ENCODE measurements around the gene POLR3C. TPM values are rescaled to one million over a fixed set of nuclear protein-coding genes. Genes with fewer than 3 reads are reported as not detected.

Gene POLR3C
- total RNA-seq, 1 experiment from 2014 or later, result 24.9 TPM

DNA sequence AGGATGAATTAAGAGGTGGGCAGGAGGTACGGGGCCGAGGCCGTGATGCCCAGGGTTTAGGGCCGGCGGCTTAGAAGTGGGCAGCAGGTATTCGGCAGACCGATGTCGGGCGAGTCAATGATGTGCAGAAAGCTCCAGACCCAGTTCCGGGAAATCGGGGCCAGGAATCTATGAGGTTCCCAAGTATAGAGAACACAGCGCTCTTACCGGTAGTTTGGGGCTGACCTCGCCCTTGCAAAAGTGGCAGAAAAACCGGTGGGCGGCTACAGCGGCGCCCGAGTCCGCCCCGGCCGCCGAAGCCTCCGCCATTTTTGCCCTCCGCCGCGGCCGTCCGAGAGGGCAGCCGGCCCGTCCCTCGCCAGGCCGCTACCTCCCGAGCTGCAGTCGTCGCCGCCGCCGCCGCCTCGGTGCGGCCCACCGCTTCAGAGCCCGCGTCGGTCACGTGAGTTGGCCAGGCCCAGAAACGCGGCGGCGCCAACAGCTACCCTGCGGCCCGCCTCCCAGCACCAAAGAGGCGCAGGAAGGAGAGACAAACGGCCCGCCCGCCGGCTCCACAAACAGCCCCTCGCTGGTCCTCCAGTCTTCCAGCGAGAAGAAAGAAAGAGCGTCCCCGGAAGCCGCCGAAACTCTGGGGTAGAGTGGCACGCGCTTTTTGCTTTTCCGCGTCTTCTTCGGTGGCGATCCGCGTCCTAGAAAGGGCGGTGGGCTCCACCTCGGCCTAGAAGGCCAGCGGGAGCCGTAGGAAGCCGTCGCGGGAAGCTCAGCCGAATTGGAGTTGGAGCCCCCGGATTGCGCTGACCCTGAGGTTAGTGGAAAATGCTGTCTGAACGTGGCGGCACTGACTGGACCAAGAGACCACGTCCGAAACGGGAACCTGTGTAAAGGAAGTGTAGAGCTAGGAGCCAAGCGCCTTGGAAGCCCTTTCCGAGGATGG is at the start of gene POLR3C, which contains the start of gene RNF115 (continued):
- TF ChIP-seq, protein P1, sequence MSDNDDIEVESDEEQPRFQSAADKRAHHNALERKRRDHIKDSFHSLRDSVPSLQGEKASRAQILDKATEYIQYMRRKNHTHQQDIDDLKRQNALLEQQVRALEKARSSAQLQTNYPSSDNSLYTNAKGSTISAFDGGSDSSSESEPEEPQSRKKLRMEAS (CRISPR knock-in tag; IDR thresholded peaks at IDR 0.05), result peak; percentile 86
- TF ChIP-seq GABPB1 (CRISPR knock-in tag; IDR thresholded peaks at IDR 0.05) (peak; percentile 70), TEAD1 (CRISPR knock-in tag; IDR thresholded peaks at IDR 0.05) (peak; percentile 60; the same call in 1 of the 2 replicates), ZNF416 (CRISPR knock-in tag; IDR thresholded peaks at IDR 0.05) (no peak), ETV6 (CRISPR knock-in tag; IDR thresholded peaks at IDR 0.05) (peak; percentile 79), NR1H2 (CRISPR knock-in tag; IDR thresholded peaks at IDR 0.05) (no peak), ZNF219 (CRISPR knock-in tag; IDR thresholded peaks at IDR 0.05; ENCODE audit: borderline replicate concordance) (no peak), TEAD4 (CRISPR knock-in tag; IDR thresholded peaks at IDR 0.05) (no peak), NFYB (CRISPR knock-in tag; conservative IDR thresholded peaks at IDR 0.05; ENCODE audit: low read depth) (no peak), ATF1 (CRISPR knock-in tag; IDR thresholded peaks at IDR 0.05) (0 out of 2 replicates have a peak, but pooled peaks have one; percentile 27), NFE2L1 (CRISPR knock-in tag; IDR thresholded peaks at IDR 0.05) (no peak), SP1 (CRISPR knock-in tag; conservative IDR thresholded peaks at IDR 0.05) (peak; percentile 64; the same call in 1 of the 2 replicates), CREB1 (CRISPR knock-in tag; IDR thresholded peaks at IDR 0.05) (no peak), JAZF1 (CRISPR knock-in tag; IDR thresholded peaks at IDR 0.05) (no peak), ZNF121 (CRISPR knock-in tag; IDR thresholded peaks at IDR 0.05) (peak; percentile 75)
- TF ChIP-seq, protein P2, sequence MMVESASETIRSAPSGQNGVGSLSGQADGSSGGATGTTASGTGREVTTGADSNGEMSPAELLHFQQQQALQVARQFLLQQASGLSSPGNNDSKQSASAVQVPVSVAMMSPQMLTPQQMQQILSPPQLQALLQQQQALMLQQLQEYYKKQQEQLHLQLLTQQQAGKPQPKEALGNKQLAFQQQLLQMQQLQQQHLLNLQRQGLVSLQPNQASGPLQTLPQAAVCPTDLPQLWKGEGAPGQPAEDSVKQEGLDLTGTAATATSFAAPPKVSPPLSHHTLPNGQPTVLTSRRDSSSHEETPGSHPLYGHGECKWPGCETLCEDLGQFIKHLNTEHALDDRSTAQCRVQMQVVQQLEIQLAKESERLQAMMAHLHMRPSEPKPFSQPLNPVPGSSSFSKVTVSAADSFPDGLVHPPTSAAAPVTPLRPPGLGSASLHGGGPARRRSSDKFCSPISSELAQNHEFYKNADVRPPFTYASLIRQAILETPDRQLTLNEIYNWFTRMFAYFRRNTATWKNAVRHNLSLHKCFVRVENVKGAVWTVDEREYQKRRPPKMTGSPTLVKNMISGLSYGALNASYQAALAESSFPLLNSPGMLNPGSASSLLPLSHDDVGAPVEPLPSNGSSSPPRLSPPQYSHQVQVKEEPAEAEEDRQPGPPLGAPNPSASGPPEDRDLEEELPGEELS (CRISPR knock-in tag; IDR thresholded peaks at IDR 0.05), result no peak; the same call in none of the 2 replicates
- TF ChIP-seq, protein P3, sequence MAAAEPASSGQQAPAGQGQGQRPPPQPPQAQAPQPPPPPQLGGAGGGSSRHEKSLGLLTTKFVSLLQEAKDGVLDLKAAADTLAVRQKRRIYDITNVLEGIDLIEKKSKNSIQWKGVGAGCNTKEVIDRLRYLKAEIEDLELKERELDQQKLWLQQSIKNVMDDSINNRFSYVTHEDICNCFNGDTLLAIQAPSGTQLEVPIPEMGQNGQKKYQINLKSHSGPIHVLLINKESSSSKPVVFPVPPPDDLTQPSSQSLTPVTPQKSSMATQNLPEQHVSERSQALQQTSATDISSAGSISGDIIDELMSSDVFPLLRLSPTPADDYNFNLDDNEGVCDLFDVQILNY (CRISPR knock-in tag; IDR thresholded peaks at IDR 0.05), result peak; percentile 87; the same call in 1 of the 2 replicates
- TF ChIP-seq, protein P4, sequence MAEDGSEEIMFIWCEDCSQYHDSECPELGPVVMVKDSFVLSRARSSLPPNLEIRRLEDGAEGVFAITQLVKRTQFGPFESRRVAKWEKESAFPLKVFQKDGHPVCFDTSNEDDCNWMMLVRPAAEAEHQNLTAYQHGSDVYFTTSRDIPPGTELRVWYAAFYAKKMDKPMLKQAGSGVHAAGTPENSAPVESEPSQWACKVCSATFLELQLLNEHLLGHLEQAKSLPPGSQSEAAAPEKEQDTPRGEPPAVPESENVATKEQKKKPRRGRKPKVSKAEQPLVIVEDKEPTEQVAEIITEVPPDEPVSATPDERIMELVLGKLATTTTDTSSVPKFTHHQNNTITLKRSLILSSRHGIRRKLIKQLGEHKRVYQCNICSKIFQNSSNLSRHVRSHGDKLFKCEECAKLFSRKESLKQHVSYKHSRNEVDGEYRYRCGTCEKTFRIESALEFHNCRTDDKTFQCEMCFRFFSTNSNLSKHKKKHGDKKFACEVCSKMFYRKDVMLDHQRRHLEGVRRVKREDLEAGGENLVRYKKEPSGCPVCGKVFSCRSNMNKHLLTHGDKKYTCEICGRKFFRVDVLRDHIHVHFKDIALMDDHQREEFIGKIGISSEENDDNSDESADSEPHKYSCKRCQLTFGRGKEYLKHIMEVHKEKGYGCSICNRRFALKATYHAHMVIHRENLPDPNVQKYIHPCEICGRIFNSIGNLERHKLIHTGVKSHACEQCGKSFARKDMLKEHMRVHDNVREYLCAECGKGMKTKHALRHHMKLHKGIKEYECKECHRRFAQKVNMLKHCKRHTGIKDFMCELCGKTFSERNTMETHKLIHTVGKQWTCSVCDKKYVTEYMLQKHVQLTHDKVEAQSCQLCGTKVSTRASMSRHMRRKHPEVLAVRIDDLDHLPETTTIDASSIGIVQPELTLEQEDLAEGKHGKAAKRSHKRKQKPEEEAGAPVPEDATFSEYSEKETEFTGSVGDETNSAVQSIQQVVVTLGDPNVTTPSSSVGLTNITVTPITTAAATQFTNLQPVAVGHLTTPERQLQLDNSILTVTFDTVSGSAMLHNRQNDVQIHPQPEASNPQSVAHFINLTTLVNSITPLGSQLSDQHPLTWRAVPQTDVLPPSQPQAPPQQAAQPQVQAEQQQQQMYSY (CRISPR knock-in tag; IDR thresholded peaks at IDR 0.05), result no peak
- TF ChIP-seq, protein P5, sequence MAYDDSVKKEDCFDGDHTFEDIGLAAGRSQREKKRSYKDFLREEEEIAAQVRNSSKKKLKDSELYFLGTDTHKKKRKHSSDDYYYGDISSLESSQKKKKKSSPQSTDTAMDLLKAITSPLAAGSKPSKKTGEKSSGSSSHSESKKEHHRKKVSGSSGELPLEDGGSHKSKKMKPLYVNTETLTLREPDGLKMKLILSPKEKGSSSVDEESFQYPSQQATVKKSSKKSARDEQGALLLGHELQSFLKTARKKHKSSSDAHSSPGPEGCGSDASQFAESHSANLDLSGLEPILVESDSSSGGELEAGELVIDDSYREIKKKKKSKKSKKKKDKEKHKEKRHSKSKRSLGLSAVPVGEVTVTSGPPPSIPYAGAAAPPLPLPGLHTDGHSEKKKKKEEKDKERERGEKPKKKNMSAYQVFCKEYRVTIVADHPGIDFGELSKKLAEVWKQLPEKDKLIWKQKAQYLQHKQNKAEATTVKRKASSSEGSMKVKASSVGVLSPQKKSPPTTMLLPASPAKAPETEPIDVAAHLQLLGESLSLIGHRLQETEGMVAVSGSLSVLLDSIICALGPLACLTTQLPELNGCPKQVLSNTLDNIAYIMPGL (CRISPR knock-in tag; IDR thresholded peaks at IDR 0.05), result no peak
- TF ChIP-seq, protein P6, sequence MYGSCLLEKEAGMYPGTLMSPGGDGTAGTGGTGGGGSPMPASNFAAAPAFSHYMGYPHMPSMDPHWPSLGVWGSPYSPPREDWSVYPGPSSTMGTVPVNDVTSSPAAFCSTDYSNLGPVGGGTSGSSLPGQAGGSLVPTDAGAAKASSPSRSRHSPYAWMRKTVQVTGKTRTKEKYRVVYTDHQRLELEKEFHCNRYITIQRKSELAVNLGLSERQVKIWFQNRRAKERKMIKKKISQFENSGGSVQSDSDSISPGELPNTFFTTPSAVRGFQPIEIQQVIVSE (CRISPR knock-in tag; IDR thresholded peaks at IDR 0.05; ENCODE audit: borderline replicate concordance), result no peak
- TF ChIP-seq, protein P7, sequence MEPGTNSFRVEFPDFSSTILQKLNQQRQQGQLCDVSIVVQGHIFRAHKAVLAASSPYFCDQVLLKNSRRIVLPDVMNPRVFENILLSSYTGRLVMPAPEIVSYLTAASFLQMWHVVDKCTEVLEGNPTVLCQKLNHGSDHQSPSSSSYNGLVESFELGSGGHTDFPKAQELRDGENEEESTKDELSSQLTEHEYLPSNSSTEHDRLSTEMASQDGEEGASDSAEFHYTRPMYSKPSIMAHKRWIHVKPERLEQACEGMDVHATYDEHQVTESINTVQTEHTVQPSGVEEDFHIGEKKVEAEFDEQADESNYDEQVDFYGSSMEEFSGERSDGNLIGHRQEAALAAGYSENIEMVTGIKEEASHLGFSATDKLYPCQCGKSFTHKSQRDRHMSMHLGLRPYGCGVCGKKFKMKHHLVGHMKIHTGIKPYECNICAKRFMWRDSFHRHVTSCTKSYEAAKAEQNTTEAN (CRISPR knock-in tag; IDR thresholded peaks at IDR 0.05), result no peak
- TF ChIP-seq, protein P8, sequence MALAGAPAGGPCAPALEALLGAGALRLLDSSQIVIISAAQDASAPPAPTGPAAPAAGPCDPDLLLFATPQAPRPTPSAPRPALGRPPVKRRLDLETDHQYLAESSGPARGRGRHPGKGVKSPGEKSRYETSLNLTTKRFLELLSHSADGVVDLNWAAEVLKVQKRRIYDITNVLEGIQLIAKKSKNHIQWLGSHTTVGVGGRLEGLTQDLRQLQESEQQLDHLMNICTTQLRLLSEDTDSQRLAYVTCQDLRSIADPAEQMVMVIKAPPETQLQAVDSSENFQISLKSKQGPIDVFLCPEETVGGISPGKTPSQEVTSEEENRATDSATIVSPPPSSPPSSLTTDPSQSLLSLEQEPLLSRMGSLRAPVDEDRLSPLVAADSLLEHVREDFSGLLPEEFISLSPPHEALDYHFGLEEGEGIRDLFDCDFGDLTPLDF (CRISPR knock-in tag; IDR thresholded peaks at IDR 0.05), result peak; percentile 82; the same call in 1 of the 2 replicates
- TF ChIP-seq, protein P9, sequence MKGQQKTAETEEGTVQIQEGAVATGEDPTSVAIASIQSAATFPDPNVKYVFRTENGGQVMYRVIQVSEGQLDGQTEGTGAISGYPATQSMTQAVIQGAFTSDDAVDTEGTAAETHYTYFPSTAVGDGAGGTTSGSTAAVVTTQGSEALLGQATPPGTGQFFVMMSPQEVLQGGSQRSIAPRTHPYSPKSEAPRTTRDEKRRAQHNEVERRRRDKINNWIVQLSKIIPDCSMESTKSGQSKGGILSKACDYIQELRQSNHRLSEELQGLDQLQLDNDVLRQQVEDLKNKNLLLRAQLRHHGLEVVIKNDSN (CRISPR knock-in tag; IDR thresholded peaks at IDR 0.05), result peak; percentile 91
- TF ChIP-seq, protein P10, sequence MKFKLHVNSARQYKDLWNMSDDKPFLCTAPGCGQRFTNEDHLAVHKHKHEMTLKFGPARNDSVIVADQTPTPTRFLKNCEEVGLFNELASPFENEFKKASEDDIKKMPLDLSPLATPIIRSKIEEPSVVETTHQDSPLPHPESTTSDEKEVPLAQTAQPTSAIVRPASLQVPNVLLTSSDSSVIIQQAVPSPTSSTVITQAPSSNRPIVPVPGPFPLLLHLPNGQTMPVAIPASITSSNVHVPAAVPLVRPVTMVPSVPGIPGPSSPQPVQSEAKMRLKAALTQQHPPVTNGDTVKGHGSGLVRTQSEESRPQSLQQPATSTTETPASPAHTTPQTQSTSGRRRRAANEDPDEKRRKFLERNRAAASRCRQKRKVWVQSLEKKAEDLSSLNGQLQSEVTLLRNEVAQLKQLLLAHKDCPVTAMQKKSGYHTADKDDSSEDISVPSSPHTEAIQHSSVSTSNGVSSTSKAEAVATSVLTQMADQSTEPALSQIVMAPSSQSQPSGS (CRISPR knock-in tag; IDR thresholded peaks at IDR 0.05; ENCODE audit: borderline replicate concordance, low read depth), result no peak
